Limb (tissue), 2 donors: ENCODE measurements around the gene PTGFRN.
A peak's percentile ranks its signal among the peaks of the same experiment; 100 is the strongest.

Experiments
- DNase-seq, 2 donors: peaks; one replicate each; pipeline ENCODE4 v3.0.0-alpha.2; 2016; ENCODE audit errors: extremely low spot score in 2 of 2

The PTGFRN gene

GRCh38 chr1:116887212-116887611 lies 22.5 kb upstream of the PTGFRN start:
- no peak for DNase-seq

GRCh38 chr1:116889380-116889779 lies 20.3 kb upstream of the PTGFRN start:
- DNase-seq: no peak

- no peak for DNase-seq
These were observed 18.2 kb upstream of the PTGFRN start for GRCh38 chr1:116891396-116892079.

- no peak for DNase-seq
These were observed 14.6 kb upstream of the PTGFRN start for GRCh38 chr1:116895073-116895472.

GRCh38 chr1:116899529-116899928 lies 10.2 kb upstream of the PTGFRN start:
- DNase-seq: no peak

GRCh38 chr1:116900471-116901365 lies 9.0 kb upstream of the PTGFRN start:
- no peak for DNase-seq

GRCh38 chr1:116902027-116902426 lies 7.7 kb upstream of the PTGFRN start:
- no peak for DNase-seq

- DNase-seq: no peak
These were observed 6.9 kb upstream of the PTGFRN start for GRCh38 chr1:116902723-116903383.

- DNase-seq: no peak
These were observed 4.9 kb upstream of the PTGFRN start for GRCh38 chr1:116904791-116905320.

- DNase-seq: no peak
These were observed 2.9 kb upstream of the PTGFRN start for GRCh38 chr1:116906812-116907211.

GRCh38 chr1:116907351-116907750 lies 2.4 kb upstream of the PTGFRN start:
- no peak for DNase-seq

GRCh38 chr1:116908266-116908665 lies 1.4 kb upstream of the PTGFRN start:
- DNase-seq: no peak

- no peak for DNase-seq
These were observed 750 bp upstream of the PTGFRN start for GRCh38 chr1:116908820-116909511.

- peak in 1 of 2 donors; percentile 71 for DNase-seq
These were observed 867 bp downstream of the PTGFRN start for GRCh38 chr1:116910379-116911187.

- DNase-seq: peak in 1 of 2 donors; percentile 46
These were observed 1.5 kb downstream of the PTGFRN start for GRCh38 chr1:116911188-116911553.

GRCh38 chr1:116911779-116912469 lies 2.2 kb downstream of the PTGFRN start:
- no peak for DNase-seq

GRCh38 chr1:116912846-116913245 lies 3.1 kb downstream of the PTGFRN start:
- DNase-seq: no peak

- no peak for DNase-seq
These were observed 4.2 kb downstream of the PTGFRN start for GRCh38 chr1:116913941-116914340.

- no peak for DNase-seq
These were observed 5.0 kb downstream of the PTGFRN start for GRCh38 chr1:116914667-116915066.

GRCh38 chr1:116915086-116915661 lies 5.5 kb downstream of the PTGFRN start:
- DNase-seq: no peak
